Neuronal stem cell (in vitro differentiated cells): ENCODE measurements around the gene PKD1.

Source experiments
- DNase-seq: peaks from one replicate; pipeline ENCODE4 v3.0.0-alpha.2; 2013; ENCODE audit warnings: low spot score
- H2AFZ ChIP-seq: one replicate; pipeline ENCODE4 v1.6.1; 2013; ENCODE audit warnings: mild to moderate bottlenecking, low read length, inconsistent platforms
- H2AK5ac ChIP-seq: 2 replicates; pipeline ENCODE4 v1.6.1; 2013; ENCODE audit warnings: low read depth, mild to moderate bottlenecking, inconsistent platforms, low read length, moderate library complexity, mixed read lengths
- H2BK120ac ChIP-seq: 2 replicates; pipeline ENCODE4 v1.6.1; 2013; ENCODE audit warnings: low read depth, mild to moderate bottlenecking, inconsistent platforms, low read length, moderate library complexity, mixed read lengths
- H2BK12ac ChIP-seq: one replicate; pipeline ENCODE4 v1.6.1; 2013; ENCODE audit warnings: low read length, inconsistent platforms
- H2BK15ac ChIP-seq: 2 replicates; pipeline ENCODE4 v1.6.1; 2013; ENCODE audit warnings: mild to moderate bottlenecking, low read length, inconsistent platforms, mixed read lengths
- H2BK5ac ChIP-seq: one replicate; pipeline ENCODE4 v1.6.1; 2013; ENCODE audit warnings: inconsistent platforms, mild to moderate bottlenecking, low read length, moderate library complexity
- H3K14ac ChIP-seq: one replicate; pipeline ENCODE4 v1.6.1; 2013; ENCODE audit warnings: low read length, inconsistent platforms
- H3K18ac ChIP-seq: 2 replicates; pipeline ENCODE4 v1.6.1; 2013; ENCODE audit warnings: low read length, inconsistent platforms
- H3K23ac ChIP-seq: 2 replicates; pipeline ENCODE4 v1.6.1; 2013; ENCODE audit warnings: low read depth, mild to moderate bottlenecking, mixed read lengths, low read length, inconsistent platforms; ENCODE audit not compliant: poor library complexity
- H3K27ac ChIP-seq: replicated peaks from 3 replicates; pipeline ENCODE4 v1.5.1; 2013; ENCODE audit warnings: low read length, inconsistent platforms
- H3K27me3 ChIP-seq, 3 experiments: 2 replicates each; pipeline ENCODE4 v1.6.1; 2013; ENCODE audit warnings: low read length in 3 of 3, mild to moderate bottlenecking in 2 of 3, inconsistent platforms in 1 of 3, low read depth in 1 of 3, mixed read lengths in 1 of 3, moderate library complexity in 1 of 3; ENCODE audit not compliant: control insufficient read depth in 3 of 3, insufficient read depth in 3 of 3
- H3K36me3 ChIP-seq, 2 donors: replicated peaks in 1 of 2; 2 replicates each; pipeline ENCODE4 v1.6.1; 2013; ENCODE audit warnings: low read length in 2 of 2; ENCODE audit not compliant: control insufficient read depth in 2 of 2, insufficient read depth in 2 of 2
- H3K4ac ChIP-seq: 2 replicates; pipeline ENCODE4 v1.6.1; 2013; ENCODE audit warnings: inconsistent platforms, mild to moderate bottlenecking, low read length, moderate library complexity
- H3K4me1 ChIP-seq, 2 donors: 1 replicate in 1 of 2; 2 replicates in 1 of 2; pipeline ENCODE4 v1.6.1; 2013; ENCODE audit warnings: low read length in 2 of 2, low read depth in 1 of 2; ENCODE audit not compliant: control insufficient read depth in 2 of 2, insufficient read depth in 1 of 2
- H3K4me2 ChIP-seq: one replicate; pipeline ENCODE4 v1.6.1; 2013; ENCODE audit warnings: mild to moderate bottlenecking, low read length, inconsistent platforms; ENCODE audit not compliant: insufficient read depth, poor library complexity, severe bottlenecking
- H3K4me3 ChIP-seq, 2 donors: 2 replicates each; pipeline ENCODE4 v1.5.1; 2013; ENCODE audit warnings: low read length in 2 of 2, mild to moderate bottlenecking in 2 of 2, inconsistent platforms in 1 of 2, moderate library complexity in 1 of 2
- H3K79me1 ChIP-seq: one replicate; pipeline ENCODE4 v1.6.1; 2013; ENCODE audit warnings: low read depth, mild to moderate bottlenecking, inconsistent platforms, low read length, moderate library complexity
- H3K9ac ChIP-seq: one replicate; pipeline ENCODE4 v1.6.1; 2013; ENCODE audit warnings: mild to moderate bottlenecking, low read depth, low read length, inconsistent platforms; ENCODE audit not compliant: poor library complexity
- H3K9me3 ChIP-seq, 2 donors: replicated peaks in 1 of 2; 2 replicates each; pipeline versions ENCODE3 to v1.6.1; 2013; ENCODE audit warnings: low read length in 2 of 2, mild to moderate bottlenecking in 2 of 2, inconsistent platforms in 1 of 2, low read depth in 1 of 2, mixed read lengths in 1 of 2, moderate library complexity in 1 of 2; ENCODE audit not compliant: control insufficient read depth in 2 of 2, insufficient read depth in 1 of 2
- H4K8ac ChIP-seq: one replicate; pipeline ENCODE4 v1.6.1; 2013; ENCODE audit warnings: low read depth, mild to moderate bottlenecking, inconsistent platforms, low read length, moderate library complexity
- H4K91ac ChIP-seq: one replicate; pipeline ENCODE4 v1.6.1; 2013; ENCODE audit warnings: low read length, low read depth, mild to moderate bottlenecking, inconsistent platforms; ENCODE audit not compliant: poor library complexity
- WGBS, 2 donors: extraction: QIAGEN DNeasy Blood & Tissue Kit; methylation state at CpG; one replicate each; pipeline ENCODE4 v1.1.7; 2013; ENCODE audit warnings: missing lambda C conversion rate in 2 of 2, mixed read lengths in 1 of 2; ENCODE audit not compliant: insufficient read length in 2 of 2, insufficient replicate concordance in 1 of 2; ENCODE audit errors: extremely low coverage in 2 of 2; 5-methylcytosine and 5-hydroxymethylcytosine counted together

Gene PKD1

GRCh38 chr16:2159175-2159838 lies 23.6 kb upstream of the PKD1 start:
- Histone ChIP-seq H3K14ac (peak overlapping the region; percentile 71), H3K36me3 (peaks cover 2 to 11% of the 10 kb centered on the region in 2 donors), H3K4me1 (peaks cover 12 to 44% of the 10 kb centered on the region in 2 donors), H3K9me3 (no peaks in the 10 kb centered on the region), H3K4me3 (peak overlapping the region in 1 of 2 donors; percentile 26), H2BK120ac (no peak overlapping the region), H3K9ac (peak overlapping the region; percentile 56), H4K8ac (no peak overlapping the region), H3K4ac (no peak overlapping the region), H2BK12ac (no peak overlapping the region), H3K27me3 (no peaks in the 10 kb centered on the region), H3K79me1 (peaks cover 50% of the 10 kb centered on the region), H2BK5ac (no peak overlapping the region), H3K27ac (no peak overlapping the region), H3K18ac (peak overlapping the region; percentile 38), H4K91ac (no peak overlapping the region), H3K23ac (peak overlapping the region; percentile 73), H2AFZ (peak overlapping the region; percentile 49), H3K4me2 (no peak overlapping the region), H2BK15ac (no peak overlapping the region), H2AK5ac (peak overlapping the region; percentile 95)
- DNase-seq = no peak
- WGBS, 2 donors = no CpG with 5 or more reads among the region's 24 CpGs

GRCh38 chr16:2158262-2158638 lies 22.6 kb upstream of the PKD1 start:
- peaks cover 23 to 54% of the 10 kb centered on the region in 2 donors for H3K4me1 ChIP-seq

GRCh38 chr16:2157480-2158261 lies 22.0 kb upstream of the PKD1 start:
- no CpG with 5 or more reads among the region's 27 CpGs for WGBS, 2 donors
- no peaks in the 10 kb centered on the region for H3K27me3 ChIP-seq
- H3K36me3 ChIP-seq = peaks cover 6 to 26% of the 10 kb centered on the region in 2 donors
- H2BK120ac ChIP-seq = no peak overlapping the region
- no peak overlapping the region for H3K18ac ChIP-seq
- H3K79me1 ChIP-seq = peaks cover 51% of the 10 kb centered on the region
- H3K9ac ChIP-seq = peak overlapping the region; percentile 56
- peak overlapping the region; percentile 10 for H4K8ac ChIP-seq
- no peak overlapping the region for H3K4ac ChIP-seq
- H3K23ac ChIP-seq = peak overlapping the region; percentile 50
- H4K91ac ChIP-seq = no peak overlapping the region
- no peak overlapping the region for H3K27ac ChIP-seq
- no peak overlapping the region for H2AFZ ChIP-seq
- H3K4me2 ChIP-seq = no peak overlapping the region
- no peak overlapping the region for H2BK12ac ChIP-seq
- peaks cover 28 to 59% of the 10 kb centered on the region in 2 donors for H3K4me1 ChIP-seq
- DNase-seq = no peak
- no peaks in the 10 kb centered on the region for H3K9me3 ChIP-seq
- H2AK5ac ChIP-seq = peak overlapping the region; percentile 10
- H2BK15ac ChIP-seq = no peak overlapping the region
- H3K14ac ChIP-seq = no peak overlapping the region
- peak overlapping the region in 1 of 2 donors; percentile 13 for H3K4me3 ChIP-seq
- H2BK5ac ChIP-seq = peak overlapping the region; percentile 19

More at GRCh38 chr16:2158262-2158638, 22.6 kb upstream of the PKD1 start:
- no peak for DNase-seq
- Histone ChIP-seq H2BK12ac (no peak overlapping the region), H3K23ac (peak overlapping the region; percentile 34), H3K4me2 (no peak overlapping the region), H3K4me3 (peak overlapping the region in 1 of 2 donors; percentile 13), H3K9me3 (no peaks in the 10 kb centered on the region), H3K14ac (no peak overlapping the region), H2BK5ac (peak overlapping the region; percentile 19), H3K18ac (no peak overlapping the region), H3K27ac (no peak overlapping the region), H2BK120ac (no peak overlapping the region), H4K91ac (no peak overlapping the region), H3K4ac (no peak overlapping the region), H3K9ac (peak overlapping the region; percentile 56), H3K79me1 (peaks cover 45% of the 10 kb centered on the region), H2AK5ac (peak overlapping the region; percentile 92), H2BK15ac (peak overlapping the region; percentile 9), H4K8ac (no peak overlapping the region), H3K27me3 (no peaks in the 10 kb centered on the region), H2AFZ (no peak overlapping the region), H3K36me3 (peaks cover 5 to 22% of the 10 kb centered on the region in 2 donors)
- WGBS, 2 donors = no CpG with 5 or more reads among the region's 15 CpGs

GRCh38 chr16:2156849-2157224 lies 21.1 kb upstream of the PKD1 start:
- no peak overlapping the region for H2BK120ac ChIP-seq
- peak overlapping the region; percentile 77 for H2AK5ac ChIP-seq
- H2BK12ac ChIP-seq = no peak overlapping the region
- H3K18ac ChIP-seq = no peak overlapping the region
- H4K91ac ChIP-seq = no peak overlapping the region
- no peak overlapping the region for H3K27ac ChIP-seq
- H3K9me3 ChIP-seq = no peaks in the 10 kb centered on the region
- H2AFZ ChIP-seq = no peak overlapping the region
- H3K4me2 ChIP-seq = no peak overlapping the region
- H3K23ac ChIP-seq = peak overlapping the region; percentile 70
- H3K14ac ChIP-seq = no peak overlapping the region
- peak overlapping the region; percentile 31 for H3K4ac ChIP-seq
- no peak overlapping the region for H2BK5ac ChIP-seq
- H3K4me1 ChIP-seq = peaks cover 31 to 60% of the 10 kb centered on the region in 2 donors
- H2BK15ac ChIP-seq = no peak overlapping the region
- peaks cover 9 to 34% of the 10 kb centered on the region in 2 donors for H3K36me3 ChIP-seq
- DNase-seq = no peak
- no peak overlapping the region for H4K8ac ChIP-seq
- peak overlapping the region in 1 of 2 donors; percentile 85 for H3K4me3 ChIP-seq
- H3K79me1 ChIP-seq = peaks cover 45% of the 10 kb centered on the region
- H3K9ac ChIP-seq = peak overlapping the region; percentile 56
- no CpG with 5 or more reads among the region's 5 CpGs for WGBS, 2 donors
- no peaks in the 10 kb centered on the region for H3K27me3 ChIP-seq
